Measurements from ENCODE around the gene NTM.

The NTM gene

DNA sequence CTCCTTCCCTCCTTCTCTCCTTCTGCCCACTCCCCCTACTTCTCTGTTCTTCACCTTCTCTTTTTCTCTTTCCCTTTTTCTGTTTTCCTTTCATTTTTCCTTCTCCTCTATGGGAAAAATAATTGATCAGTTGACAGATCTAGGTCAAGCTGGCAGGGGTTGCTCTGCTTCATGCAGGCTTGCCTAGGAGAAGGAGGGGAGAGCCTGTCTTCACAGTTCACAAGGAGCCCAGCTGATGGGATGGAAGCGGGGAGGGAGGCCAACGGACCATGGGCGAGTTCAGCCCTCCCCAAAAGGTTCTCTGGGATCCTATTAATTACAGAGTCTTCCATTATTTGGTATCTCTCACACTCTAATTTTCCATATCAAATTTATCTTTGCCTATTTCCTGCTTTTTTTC, 5.5 kb downstream of the NTM start:
- peaks cover 10% of the 10 kb centered on the region; the same call in 1 of the 2 replicates for H3K4me1 ChIP-seq (ENCODE audit: control insufficient read depth, insufficient read depth, low read length)
- TF ChIP-seq ZNF266 (tag by site-specific recombination; IDR thresholded peaks at IDR 0.05; ENCODE audit: low read depth) (no peak), ZNF366 (tag by site-specific recombination; conservative IDR thresholded peaks at IDR 0.05) (no peak), TRIM28 (IDR thresholded peaks at IDR 0.05; ENCODE audit: borderline replicate concordance, low read length) (no peak), ZNF624 (tag by site-specific recombination; IDR thresholded peaks at IDR 0.05) (no peak), HOXD13 (CRISPR knock-in tag; IDR thresholded peaks at IDR 0.05; ENCODE audit: borderline replicate concordance) (no peak), ZNF404 (tag by site-specific recombination; IDR thresholded peaks at IDR 0.05) (no peak), ZNF548 (tag by site-specific recombination; IDR thresholded peaks at IDR 0.05) (no peak), ZNF416 (tag by site-specific recombination; IDR thresholded peaks at IDR 0.05) (no peak)
- TF ChIP-seq, protein P1, sequence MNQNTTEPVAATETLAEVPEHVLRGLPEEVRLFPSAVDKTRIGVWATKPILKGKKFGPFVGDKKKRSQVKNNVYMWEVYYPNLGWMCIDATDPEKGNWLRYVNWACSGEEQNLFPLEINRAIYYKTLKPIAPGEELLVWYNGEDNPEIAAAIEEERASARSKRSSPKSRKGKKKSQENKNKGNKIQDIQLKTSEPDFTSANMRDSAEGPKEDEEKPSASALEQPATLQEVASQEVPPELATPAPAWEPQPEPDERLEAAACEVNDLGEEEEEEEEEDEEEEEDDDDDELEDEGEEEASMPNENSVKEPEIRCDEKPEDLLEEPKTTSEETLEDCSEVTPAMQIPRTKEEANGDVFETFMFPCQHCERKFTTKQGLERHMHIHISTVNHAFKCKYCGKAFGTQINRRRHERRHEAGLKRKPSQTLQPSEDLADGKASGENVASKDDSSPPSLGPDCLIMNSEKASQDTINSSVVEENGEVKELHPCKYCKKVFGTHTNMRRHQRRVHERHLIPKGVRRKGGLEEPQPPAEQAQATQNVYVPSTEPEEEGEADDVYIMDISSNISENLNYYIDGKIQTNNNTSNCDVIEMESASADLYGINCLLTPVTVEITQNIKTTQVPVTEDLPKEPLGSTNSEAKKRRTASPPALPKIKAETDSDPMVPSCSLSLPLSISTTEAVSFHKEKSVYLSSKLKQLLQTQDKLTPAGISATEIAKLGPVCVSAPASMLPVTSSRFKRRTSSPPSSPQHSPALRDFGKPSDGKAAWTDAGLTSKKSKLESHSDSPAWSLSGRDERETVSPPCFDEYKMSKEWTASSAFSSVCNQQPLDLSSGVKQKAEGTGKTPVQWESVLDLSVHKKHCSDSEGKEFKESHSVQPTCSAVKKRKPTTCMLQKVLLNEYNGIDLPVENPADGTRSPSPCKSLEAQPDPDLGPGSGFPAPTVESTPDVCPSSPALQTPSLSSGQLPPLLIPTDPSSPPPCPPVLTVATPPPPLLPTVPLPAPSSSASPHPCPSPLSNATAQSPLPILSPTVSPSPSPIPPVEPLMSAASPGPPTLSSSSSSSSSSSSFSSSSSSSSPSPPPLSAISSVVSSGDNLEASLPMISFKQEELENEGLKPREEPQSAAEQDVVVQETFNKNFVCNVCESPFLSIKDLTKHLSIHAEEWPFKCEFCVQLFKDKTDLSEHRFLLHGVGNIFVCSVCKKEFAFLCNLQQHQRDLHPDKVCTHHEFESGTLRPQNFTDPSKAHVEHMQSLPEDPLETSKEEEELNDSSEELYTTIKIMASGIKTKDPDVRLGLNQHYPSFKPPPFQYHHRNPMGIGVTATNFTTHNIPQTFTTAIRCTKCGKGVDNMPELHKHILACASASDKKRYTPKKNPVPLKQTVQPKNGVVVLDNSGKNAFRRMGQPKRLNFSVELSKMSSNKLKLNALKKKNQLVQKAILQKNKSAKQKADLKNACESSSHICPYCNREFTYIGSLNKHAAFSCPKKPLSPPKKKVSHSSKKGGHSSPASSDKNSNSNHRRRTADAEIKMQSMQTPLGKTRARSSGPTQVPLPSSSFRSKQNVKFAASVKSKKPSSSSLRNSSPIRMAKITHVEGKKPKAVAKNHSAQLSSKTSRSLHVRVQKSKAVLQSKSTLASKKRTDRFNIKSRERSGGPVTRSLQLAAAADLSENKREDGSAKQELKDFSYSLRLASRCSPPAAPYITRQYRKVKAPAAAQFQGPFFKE (tag by site-specific recombination; IDR thresholded peaks at IDR 0.05; ENCODE audit: borderline replicate concordance): no peak
- TF ChIP-seq, protein P2, sequence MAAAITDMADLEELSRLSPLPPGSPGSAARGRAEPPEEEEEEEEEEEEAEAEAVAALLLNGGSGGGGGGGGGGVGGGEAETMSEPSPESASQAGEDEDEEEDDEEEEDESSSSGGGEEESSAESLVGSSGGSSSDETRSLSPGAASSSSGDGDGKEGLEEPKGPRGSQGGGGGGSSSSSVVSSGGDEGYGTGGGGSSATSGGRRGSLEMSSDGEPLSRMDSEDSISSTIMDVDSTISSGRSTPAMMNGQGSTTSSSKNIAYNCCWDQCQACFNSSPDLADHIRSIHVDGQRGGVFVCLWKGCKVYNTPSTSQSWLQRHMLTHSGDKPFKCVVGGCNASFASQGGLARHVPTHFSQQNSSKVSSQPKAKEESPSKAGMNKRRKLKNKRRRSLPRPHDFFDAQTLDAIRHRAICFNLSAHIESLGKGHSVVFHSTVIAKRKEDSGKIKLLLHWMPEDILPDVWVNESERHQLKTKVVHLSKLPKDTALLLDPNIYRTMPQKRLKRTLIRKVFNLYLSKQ (tag by site-specific recombination; IDR thresholded peaks at IDR 0.05; ENCODE audit: borderline replicate concordance): no peak
- TF ChIP-seq, protein P3, sequence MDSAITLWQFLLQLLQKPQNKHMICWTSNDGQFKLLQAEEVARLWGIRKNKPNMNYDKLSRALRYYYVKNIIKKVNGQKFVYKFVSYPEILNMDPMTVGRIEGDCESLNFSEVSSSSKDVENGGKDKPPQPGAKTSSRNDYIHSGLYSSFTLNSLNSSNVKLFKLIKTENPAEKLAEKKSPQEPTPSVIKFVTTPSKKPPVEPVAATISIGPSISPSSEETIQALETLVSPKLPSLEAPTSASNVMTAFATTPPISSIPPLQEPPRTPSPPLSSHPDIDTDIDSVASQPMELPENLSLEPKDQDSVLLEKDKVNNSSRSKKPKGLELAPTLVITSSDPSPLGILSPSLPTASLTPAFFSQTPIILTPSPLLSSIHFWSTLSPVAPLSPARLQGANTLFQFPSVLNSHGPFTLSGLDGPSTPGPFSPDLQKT (IDR thresholded peaks at IDR 0.05; ENCODE audit: borderline replicate concordance, low read depth, low read length): no peak
- CTCF ChIA-PET: interaction anchor here (0.6 kb wide), 1 partner anchor 38 kb away, joined by 3 read pairs; no protein-coding TSS in a partner anchor
- POLR2A ChIA-PET: no interaction called here
- H3K27ac ChIP-seq (ENCODE audit: extremely low read depth, low read depth, low read length): no peak overlapping the region
- no peaks in the 10 kb centered on the region for H3K9me3 ChIP-seq (ENCODE audit: control insufficient read depth, insufficient read depth, low read depth, low read length)
- no peak overlapping the region for H3K4me3 ChIP-seq (ENCODE audit: low read depth, low read length)
- H3K36me3 ChIP-seq (ENCODE audit: control insufficient read depth in 2 of 2, insufficient read depth in 1 of 2, low read length in 2 of 2): no peaks in the 10 kb centered on the region

DNA sequence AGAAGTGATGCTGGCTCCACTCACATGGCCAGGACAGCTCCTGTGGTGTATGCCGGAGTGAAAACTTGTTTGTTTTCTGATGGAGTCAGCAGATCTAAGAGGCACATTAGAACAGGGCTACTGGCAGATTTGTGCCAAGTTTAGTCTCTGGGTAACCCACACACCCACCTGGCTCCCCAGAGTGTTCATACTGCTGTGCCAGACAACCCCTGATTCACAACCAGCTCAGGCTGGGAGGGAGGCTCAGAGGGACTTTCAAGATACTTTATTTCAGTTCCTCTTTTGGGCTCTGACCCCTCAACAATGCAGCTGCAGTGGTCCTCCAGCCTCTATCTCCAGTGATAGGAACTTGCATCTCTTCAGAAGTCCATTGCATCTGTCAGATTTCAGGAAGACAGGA, 8.5 kb downstream of the NTM start:
- CTCF ChIA-PET: no interaction called here
- no peak for TF ChIP-seq OSR2 (tag by site-specific recombination; IDR thresholded peaks at IDR 0.05)
- TF ChIP-seq ZNF596 (tag by site-specific recombination; IDR thresholded peaks at IDR 0.05): no peak
- no peak for TF ChIP-seq ZNF624 (tag by site-specific recombination; IDR thresholded peaks at IDR 0.05)
- TF ChIP-seq, protein P4, sequence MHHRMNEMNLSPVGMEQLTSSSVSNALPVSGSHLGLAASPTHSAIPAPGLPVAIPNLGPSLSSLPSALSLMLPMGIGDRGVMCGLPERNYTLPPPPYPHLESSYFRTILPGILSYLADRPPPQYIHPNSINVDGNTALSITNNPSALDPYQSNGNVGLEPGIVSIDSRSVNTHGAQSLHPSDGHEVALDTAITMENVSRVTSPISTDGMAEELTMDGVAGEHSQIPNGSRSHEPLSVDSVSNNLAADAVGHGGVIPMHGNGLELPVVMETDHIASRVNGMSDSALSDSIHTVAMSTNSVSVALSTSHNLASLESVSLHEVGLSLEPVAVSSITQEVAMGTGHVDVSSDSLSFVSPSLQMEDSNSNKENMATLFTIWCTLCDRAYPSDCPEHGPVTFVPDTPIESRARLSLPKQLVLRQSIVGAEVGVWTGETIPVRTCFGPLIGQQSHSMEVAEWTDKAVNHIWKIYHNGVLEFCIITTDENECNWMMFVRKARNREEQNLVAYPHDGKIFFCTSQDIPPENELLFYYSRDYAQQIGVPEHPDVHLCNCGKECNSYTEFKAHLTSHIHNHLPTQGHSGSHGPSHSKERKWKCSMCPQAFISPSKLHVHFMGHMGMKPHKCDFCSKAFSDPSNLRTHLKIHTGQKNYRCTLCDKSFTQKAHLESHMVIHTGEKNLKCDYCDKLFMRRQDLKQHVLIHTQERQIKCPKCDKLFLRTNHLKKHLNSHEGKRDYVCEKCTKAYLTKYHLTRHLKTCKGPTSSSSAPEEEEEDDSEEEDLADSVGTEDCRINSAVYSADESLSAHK (tag by site-specific recombination; IDR thresholded peaks at IDR 0.05): no peak
- no peak for TF ChIP-seq ZNF423 (tag by site-specific recombination; IDR thresholded peaks at IDR 0.05)
- no peak for TF ChIP-seq ZNF121 (tag by site-specific recombination; IDR thresholded peaks at IDR 0.05)
- no peak for TF ChIP-seq ZNF214 (tag by site-specific recombination; IDR thresholded peaks at IDR 0.05; ENCODE audit: borderline replicate concordance)
- TF ChIP-seq, protein P2 (tag by site-specific recombination; IDR thresholded peaks at IDR 0.05; ENCODE audit: borderline replicate concordance): no peak
- no peak for TF ChIP-seq ZXDB (tag by site-specific recombination; IDR thresholded peaks at IDR 0.05)
- no peak for TF ChIP-seq SP7 (tag by site-specific recombination; IDR thresholded peaks at IDR 0.05)
- no peak for TF ChIP-seq SCRT1 (tag by site-specific recombination; IDR thresholded peaks at IDR 0.05; ENCODE audit: borderline replicate concordance)
- no peak for TF ChIP-seq ZNF76 (tag by site-specific recombination; IDR thresholded peaks at IDR 0.05; ENCODE audit: borderline replicate concordance, low read depth)
- no peak for TF ChIP-seq ZNF302 (tag by site-specific recombination; IDR thresholded peaks at IDR 0.05; ENCODE audit: low read depth)
- Histone ChIP-seq H3K9me3 (ENCODE audit: control insufficient read depth, insufficient read depth, low read depth, low read length) (no peaks in the 10 kb centered on the region), H3K4me3 (ENCODE audit: low read depth, low read length) (no peak overlapping the region), H3K36me3 (ENCODE audit: control insufficient read depth in 2 of 2, insufficient read depth in 1 of 2, low read length in 2 of 2) (no peaks in the 10 kb centered on the region), H3K4me1 (ENCODE audit: control insufficient read depth, insufficient read depth, low read length) (peaks cover 5% of the 10 kb centered on the region; the same call in 1 of the 2 replicates), H3K27ac (ENCODE audit: extremely low read depth, low read depth, low read length) (no peak overlapping the region)
- POLR2A ChIA-PET: no interaction called here

All from HEK293 (cell line).